ENCODE measurements around the gene PSMB10. TPM values are rescaled to one million over a fixed set of nuclear protein-coding genes. Genes with fewer than 3 reads are reported as not detected.

The PSMB10 gene
- total and polyA plus RNA-seq, 2 of the 8 experiments (the other 6 are each of a cell fraction or from before 2014, with no cell fraction given), result 32.1 to 61.9 TPM

DNA sequence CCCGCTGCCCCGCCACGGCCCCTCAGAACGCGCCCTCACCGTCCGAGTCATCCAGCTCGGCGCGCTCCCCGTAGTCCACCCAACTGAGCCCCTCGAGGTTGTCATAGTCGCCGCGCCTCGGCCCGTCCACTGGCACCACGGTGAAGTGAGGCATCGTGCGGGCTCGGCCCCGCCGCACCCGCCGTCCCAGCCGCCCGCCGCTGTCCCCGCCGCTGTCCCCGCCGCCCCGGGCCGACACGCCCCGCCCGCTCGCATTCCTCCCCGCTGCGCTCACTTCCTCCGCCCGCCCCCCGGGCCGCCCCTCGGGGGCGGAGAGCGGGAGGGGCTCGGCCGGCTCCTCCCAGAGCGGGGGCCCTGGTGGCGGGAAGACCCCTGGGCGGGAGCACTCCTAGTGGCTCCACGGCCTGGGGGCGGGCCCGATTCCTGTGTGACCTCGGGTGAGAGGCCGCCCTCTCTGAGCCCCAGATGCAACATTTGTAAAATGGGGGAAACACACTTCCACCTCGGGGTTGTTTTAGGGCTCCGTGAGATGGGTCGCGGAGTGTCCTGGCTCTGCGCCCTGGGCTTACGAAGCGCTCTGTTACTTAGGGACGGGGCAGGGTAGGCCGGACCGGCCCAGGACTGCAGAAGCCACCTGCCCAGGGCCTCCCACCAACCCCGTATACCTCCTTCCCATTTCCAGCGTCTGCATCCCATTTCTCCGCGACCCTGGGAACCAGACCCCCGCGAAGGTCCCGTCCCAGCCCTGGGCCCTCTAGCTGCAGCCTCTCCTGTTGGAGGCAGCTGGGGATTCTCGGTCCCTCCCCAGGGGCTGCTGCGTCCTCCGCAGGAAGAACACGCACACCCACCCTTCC is 32.0 kb upstream of the PSMB10 start, which contains the start of gene SLC12A4 (continued):
- no peak for TF ChIP-seq CHD7 (IDR thresholded peaks at IDR 0.05; ENCODE audit: insufficient replicate concordance, low read length)
- no peak for TF ChIP-seq ZNF274 (IDR thresholded peaks at IDR 0.05; ENCODE audit: borderline replicate concordance, extremely low read depth, low read length)

Measured in H1 (cell line).